RCC 7860 (cell line): ENCODE data around the gene QRICH2.
"Not testable (repeated sequence)": the region's sequence is repeated elsewhere in the genome, so short reads cannot be mapped to it uniquely, and the experiment has no call there.

ENCODE experiments used
- DNase-seq: peaks from one replicate; pipeline ENCODE4 v3.0.0-alpha.2; 2015; ENCODE audit warnings: low spot score
- FAIRE-seq: peaks from 2 replicates; lab custom pipeline; 2012; peaks lifted over from hg19 to GRCh38; lab: Jason Lieb, UNC

The QRICH2 gene

GRCh38 chr17:76333673-76334505, 25.8 kb upstream of the QRICH2 start:
- DNase-seq (no peak), FAIRE-seq (no peak)

DNA sequence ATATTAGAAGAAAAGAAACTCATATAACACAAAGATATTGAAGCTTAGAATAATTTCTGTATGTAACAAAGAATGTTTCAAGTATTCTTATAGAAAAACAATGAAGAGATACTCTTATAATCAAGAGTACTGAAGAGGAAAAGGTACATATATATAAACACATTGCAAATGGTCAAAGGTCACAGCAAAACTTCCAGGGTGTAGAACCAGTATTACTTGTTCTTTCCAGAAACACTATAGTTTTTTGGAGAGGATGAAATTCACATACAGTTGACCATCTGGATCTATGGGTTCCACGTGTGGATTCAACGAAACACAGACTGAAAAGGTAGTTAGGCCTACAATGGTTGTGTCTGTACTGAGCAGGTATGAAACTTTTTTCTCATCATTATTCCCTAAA, 23.0 kb upstream of the QRICH2 start:
- no peak for DNase-seq
- no peak for FAIRE-seq

GRCh38 chr17:76329664-76330063, 21.6 kb upstream of the QRICH2 start:
- FAIRE-seq = no peak
- DNase-seq = no peak

GRCh38 chr17:76327696-76328095, 19.6 kb upstream of the QRICH2 start:
- no peak for FAIRE-seq
- no peak for DNase-seq

GRCh38 chr17:76326306-76326705, 18.2 kb upstream of the QRICH2 start:
- DNase-seq (no peak), FAIRE-seq (no peak)

GRCh38 chr17:76318586-76318985, 10.5 kb upstream of the QRICH2 start:
- FAIRE-seq = no peak
- DNase-seq = no peak

GRCh38 chr17:76317535-76317934, 9.5 kb upstream of the QRICH2 start:
- FAIRE-seq (no peak), DNase-seq (no peak)

DNA sequence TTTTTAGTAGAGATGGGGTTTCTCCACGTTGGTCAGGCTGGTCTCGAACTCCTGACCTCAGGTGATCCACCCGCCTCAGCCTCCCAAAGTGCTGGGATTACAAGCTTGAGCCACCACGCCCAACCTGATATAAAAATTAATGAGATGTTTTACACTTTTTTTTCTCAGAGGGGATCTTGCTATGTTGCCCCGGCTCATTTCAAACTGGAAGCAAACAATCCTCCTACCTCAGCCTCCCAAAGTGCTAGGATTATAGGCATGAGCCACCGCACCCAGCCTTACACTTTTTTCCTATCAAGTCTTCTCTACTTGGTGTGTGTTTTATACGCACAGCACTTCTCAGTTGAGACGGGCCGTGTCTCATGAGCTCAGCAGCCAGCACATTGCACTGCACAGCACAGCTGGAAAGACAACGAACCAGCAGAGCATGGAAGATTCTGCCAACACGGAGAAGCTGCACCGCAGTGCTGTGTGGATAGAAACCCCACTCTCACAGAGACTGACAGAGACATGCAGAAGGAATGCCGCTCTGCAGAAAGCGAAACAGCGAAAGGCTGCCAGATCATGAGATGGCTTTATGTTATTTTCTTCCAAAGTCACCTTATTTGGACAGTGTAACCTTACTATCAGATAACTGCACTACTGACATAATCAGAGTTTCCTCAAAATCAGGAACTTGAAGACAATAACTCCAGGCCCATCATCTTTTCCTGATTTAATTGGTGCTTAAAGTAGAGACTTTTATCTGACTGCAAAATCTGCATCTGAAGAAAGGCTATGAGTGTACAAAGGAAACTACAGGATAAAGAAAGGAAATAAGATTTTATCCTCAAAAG, 6.5 kb upstream of the QRICH2 start:
- no peak for DNase-seq
- FAIRE-seq = no peak

DNA sequence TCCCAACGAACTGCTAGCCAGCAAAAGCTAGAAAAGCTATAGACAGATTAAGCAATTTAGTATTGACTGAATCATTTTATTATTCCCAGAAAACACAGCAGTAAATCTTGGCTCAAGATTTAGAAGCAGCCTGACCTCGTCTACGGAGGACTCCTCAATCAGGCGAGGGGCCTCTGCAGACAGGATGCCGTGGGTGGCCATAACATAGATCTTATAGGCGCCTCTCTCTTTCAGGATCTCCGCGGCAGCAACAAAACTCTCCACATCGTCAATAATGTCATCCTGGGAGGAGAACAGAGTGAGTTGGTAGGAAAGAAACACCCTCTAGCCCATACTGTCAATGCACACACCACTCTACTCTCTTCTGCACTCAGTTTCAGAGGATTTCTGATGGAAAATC, 4.7 kb upstream of the QRICH2 start:
- FAIRE-seq (no peak), DNase-seq (no peak)

DNA sequence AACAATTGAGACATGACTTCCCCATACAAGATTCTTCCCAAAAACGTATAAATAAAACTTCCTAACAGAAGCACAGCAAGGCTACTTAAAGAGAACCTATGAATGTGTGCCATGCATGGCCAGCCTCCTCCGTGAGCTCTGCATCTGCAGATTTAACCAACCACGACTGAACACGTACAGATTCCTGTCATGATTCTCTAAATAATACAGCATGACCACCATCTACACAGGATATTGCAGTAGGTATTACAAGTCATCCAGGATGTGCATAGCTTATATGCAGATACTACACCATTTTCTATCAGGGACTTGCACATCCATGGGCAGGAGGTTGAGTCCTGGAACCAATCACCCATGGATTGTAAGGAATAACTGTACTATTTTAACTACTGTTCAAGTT, 1.4 kb upstream of the QRICH2 start:
- DNase-seq (no peak), FAIRE-seq (no peak)

- DNase-seq (no peak), FAIRE-seq (no peak)
Observed at GRCh38 chr17:76307299-76307965, 644 bp downstream of the QRICH2 start.

DNA sequence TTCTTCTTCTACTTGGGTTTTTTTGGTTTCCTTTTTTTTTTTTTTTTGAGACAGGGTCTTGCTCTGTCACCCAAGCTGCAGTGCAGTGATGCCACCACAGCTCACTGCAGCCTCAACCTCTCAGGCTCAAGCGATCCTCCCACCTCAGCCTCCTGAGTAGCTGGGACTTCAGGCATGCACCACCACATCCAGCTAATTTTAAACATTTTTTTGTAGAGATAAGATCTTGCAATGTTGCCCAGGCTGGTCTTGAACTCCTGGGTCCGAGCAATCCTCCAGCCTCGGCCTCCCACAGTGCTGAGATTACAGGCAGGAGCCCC, 3.0 kb downstream of the QRICH2 start:
- not testable (repeated sequence) for DNase-seq, FAIRE-seq

DNA sequence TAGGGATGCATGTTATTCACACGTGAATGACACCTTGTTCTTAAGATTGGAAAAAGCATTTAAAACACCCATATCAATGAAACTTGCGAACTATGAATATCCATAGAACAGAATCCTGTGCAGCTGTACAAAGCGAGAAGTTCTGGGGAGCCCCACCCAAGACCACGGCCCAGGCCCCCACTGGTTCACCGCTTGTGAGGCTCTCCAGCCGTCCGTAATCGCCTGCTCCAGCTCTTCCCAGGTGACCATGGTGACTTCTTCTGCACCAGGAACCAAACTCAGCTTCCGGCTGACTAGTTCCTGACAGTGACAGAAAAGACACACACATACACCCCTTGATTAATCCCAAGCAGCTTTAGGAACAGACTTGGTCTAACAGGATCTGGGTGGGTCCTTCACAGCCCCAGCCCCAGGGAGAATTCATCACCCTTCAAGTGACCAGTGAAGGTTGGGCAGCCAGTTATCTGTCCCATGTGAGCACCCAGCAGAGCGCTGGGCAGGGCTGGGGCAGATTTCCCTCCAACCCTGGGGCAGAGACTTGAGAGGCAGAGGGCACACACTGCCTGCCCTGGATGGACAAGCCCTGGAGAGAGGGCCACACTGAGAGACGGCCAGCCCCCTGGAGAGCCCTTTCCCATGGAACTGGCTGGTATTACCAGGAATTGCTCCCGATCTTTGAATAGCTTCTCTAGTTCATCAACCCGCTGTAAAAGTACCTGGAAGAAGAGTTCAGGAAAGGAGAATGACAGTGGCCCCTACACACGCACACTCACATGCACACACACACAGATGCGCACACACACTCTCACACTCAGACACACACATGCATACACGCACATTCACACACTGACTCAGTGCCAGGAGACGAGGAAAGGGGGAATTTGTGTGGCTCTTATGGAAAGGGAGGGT, 3.6 kb downstream of the QRICH2 start:
- DNase-seq = no peak
- no peak for FAIRE-seq

GRCh38 chr17:76297436-76297835, 10.6 kb downstream of the QRICH2 start:
- DNase-seq = no peak
- FAIRE-seq = no peak

- DNase-seq (no peak), FAIRE-seq (no peak)
Observed at GRCh38 chr17:76296889-76297288, 11.2 kb downstream of the QRICH2 start.

DNA sequence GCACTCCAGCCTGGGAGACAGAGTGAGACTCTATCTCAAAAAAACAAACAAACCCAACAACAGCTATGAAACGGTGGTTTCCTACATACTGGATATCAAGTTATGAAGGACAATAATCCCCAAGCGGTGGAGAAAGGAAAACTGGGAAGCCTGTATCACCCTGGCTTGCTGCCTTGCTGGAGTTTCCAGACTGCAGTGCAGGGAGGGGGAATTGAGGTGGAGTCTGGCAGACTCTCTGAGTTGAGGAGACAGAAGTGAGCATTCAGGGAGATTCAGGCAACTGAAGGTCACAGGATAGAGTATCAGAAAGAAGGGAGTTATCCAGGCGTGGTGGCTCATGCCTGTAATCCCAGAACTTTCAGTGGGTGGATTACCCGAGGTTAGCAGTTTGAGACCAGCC, 11.9 kb downstream of the QRICH2 start:
- no peak for FAIRE-seq
- no peak for DNase-seq

DNA sequence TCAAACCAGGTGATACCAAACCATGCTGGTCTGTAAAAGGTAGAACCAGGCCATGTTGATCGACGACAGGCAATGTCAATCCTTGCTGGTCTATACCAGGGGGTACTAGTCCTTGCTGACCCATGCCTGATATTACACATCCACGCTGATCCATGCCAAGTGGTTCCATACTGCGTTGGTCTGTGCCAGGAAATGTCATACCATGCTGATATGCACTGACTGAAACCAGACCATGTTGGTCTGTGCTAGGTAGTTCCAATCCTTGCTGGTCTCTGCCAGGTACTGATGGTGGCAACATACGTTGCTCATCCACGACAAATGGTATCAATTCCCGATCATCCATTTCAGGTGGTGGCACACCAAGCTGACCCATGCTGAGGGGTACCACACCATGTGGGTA, 15.0 kb downstream of the QRICH2 start:
- FAIRE-seq (no peak), DNase-seq (no peak)

- FAIRE-seq (no peak), DNase-seq (no peak)
Observed at GRCh38 chr17:76292567-76292966, 15.5 kb downstream of the QRICH2 start.

- FAIRE-seq (no peak), DNase-seq (no peak)
Observed at GRCh38 chr17:76281573-76282371, 26.3 kb downstream of the QRICH2 start.

DNA sequence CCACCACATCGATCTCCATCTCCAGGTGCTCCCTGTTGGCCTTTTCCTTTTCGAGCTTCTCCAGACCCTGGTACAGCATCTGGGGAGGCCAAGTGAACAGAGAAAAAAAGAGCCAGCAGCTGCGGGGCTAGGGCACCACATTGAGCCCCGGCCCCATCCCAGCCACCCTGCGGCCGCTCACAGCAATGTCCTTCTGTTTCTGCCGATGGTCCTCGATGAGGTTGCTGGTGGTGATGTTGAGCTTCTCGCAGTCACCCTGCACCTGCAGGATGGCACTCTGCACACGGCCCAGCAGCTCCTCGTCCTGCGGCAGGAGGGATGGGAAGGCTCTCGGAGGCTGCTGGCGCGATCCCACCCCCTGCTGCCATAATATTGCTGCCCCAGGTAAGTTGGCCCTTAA, 27.4 kb downstream of the QRICH2 start:
- DNase-seq (no peak), FAIRE-seq (no peak)
